Endothelial cell of umbilical vein (primary cell): ENCODE measurements around the gene LDHD.

Experiments used
- POLR2AphosphoS5 ChIP-seq: IDR thresholded peaks from 2 replicates; pipeline ENCODE4 v1.6.1; 2012; ENCODE audit warnings: low read depth, mild to moderate bottlenecking, control low read depth, low read length, moderate library complexity; ENCODE audit not compliant: insufficient read depth
- TF ChIP-seq, protein P1 (sequence below), 2 donors: IDR thresholded peaks; 1 replicate in 1 of 2; 2 replicates in 1 of 2; pipeline ENCODE4 v1.5.1; 2011; ENCODE audit warnings: low read length in 2 of 2, mild to moderate bottlenecking in 2 of 2, moderate library complexity in 2 of 2, control low read depth in 1 of 2, inconsistent platforms in 1 of 2, low read depth in 1 of 2; ENCODE audit not compliant: insufficient read depth in 1 of 2; ENCODE audit errors: extremely low read depth in 1 of 2

DNA sequence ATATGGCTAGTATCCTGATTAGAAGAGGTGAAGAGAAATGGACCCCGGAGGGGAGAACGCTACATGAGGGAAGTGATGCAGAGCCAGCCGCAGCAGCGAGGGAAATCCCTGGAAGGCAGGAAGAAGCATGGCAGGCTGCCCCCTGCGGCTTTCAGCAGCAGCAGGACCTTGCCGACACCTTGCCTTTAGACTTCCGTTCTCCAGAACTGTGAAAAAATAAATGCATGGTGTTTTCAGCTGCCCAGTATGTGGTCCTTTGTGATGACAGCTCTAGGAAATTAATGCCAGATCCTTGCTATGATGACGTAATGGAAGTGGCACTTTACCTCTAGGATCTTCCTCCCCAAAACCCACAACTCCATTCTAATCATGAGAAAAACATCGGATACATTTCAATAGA, 22.1 kb upstream of the LDHD start:
- no peak for TF ChIP-seq POLR2AphosphoS5
- TF ChIP-seq, protein P1, sequence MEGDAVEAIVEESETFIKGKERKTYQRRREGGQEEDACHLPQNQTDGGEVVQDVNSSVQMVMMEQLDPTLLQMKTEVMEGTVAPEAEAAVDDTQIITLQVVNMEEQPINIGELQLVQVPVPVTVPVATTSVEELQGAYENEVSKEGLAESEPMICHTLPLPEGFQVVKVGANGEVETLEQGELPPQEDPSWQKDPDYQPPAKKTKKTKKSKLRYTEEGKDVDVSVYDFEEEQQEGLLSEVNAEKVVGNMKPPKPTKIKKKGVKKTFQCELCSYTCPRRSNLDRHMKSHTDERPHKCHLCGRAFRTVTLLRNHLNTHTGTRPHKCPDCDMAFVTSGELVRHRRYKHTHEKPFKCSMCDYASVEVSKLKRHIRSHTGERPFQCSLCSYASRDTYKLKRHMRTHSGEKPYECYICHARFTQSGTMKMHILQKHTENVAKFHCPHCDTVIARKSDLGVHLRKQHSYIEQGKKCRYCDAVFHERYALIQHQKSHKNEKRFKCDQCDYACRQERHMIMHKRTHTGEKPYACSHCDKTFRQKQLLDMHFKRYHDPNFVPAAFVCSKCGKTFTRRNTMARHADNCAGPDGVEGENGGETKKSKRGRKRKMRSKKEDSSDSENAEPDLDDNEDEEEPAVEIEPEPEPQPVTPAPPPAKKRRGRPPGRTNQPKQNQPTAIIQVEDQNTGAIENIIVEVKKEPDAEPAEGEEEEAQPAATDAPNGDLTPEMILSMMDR (IDR thresholded peaks at IDR 0.05; ENCODE audit: extremely low read depth in 1 of 2, insufficient read depth in 1 of 2, low read depth in 1 of 2, low read length in 2 of 2): no peak
